Gastroesophageal sphincter (tissue), 4 donors: Measurements from ENCODE around the gene ZBTB22. TPM values are rescaled to one million over a fixed set of nuclear protein-coding genes. Genes with fewer than 3 reads are reported as not detected.

Experiments used
- ATAC-seq: fragments of 150-250 bp; one replicate; pipeline ENCODE4 v1.9.1; 2016; ENCODE audit warnings: mild to moderate bottlenecking, moderate library complexity
- H3K27ac ChIP-seq, 4 donors: fragments of 200-600 bp; sonication (generic) in 3 of 4; 1 replicate in 3 of 4; 2 replicates in 1 of 4; pipeline ENCODE4 v1.5.1; 2016 to 2019
- H3K27me3 ChIP-seq: fragments of 200-600 bp; sonication (generic); one replicate; pipeline ENCODE4 v1.5.1; 2019
- H3K36me3 ChIP-seq, 2 donors: fragments of 200-600 bp; sonication (generic); one replicate each; pipeline ENCODE4 v1.5.1; 2019; ENCODE audit warnings: control low read depth in 1 of 2
- H3K4me1 ChIP-seq, 3 donors: fragments of 200-600 bp; sonication (generic); 1 replicate in 2 of 3; 2 replicates in 1 of 3; pipeline ENCODE4 v1.5.1; 2016 to 2019; ENCODE audit warnings: control low read depth in 2 of 3
- H3K4me3 ChIP-seq, 2 donors: fragments of 200-600 bp; sonication (generic); one replicate each; pipeline ENCODE4 v1.5.1; 2019; ENCODE audit warnings: mild to moderate bottlenecking in 1 of 2, moderate library complexity in 1 of 2
- H3K9me3 ChIP-seq, 3 donors: fragments of 200-600 bp; sonication (generic); one replicate each; pipeline ENCODE4 v1.5.1; 2017 to 2019; ENCODE audit warnings: control low read depth in 2 of 3
- CTCF ChIP-seq, 4 experiments: fragments of 200-600 bp in 2 of 4; fragments of 450-650 bp in 2 of 4; sonication (generic) in 1 of 4; IDR thresholded peaks; one replicate each; pipeline ENCODE4 v1.5.1; 2017 to 2019; ENCODE audit warnings: antibody characterized with exemption in 4 of 4, mild to moderate bottlenecking in 2 of 4, moderate library complexity in 2 of 4
- EP300 ChIP-seq: sonication (generic); formaldehyde crosslinking; IDR thresholded peaks from one replicate; pipeline ENCODE4 v1.6.1; 2017; ENCODE audit warnings: antibody characterized with exemption, mild to moderate bottlenecking
- POLR2A ChIP-seq, 2 donors: fragments of 450-650 bp; IDR thresholded peaks; one replicate each; pipeline ENCODE4 v1.6.1; 2017; ENCODE audit warnings: antibody characterized with exemption in 2 of 2, mild to moderate bottlenecking in 2 of 2, moderate library complexity in 1 of 2
- POLR2AphosphoS5 ChIP-seq: sonication (generic); formaldehyde crosslinking; IDR thresholded peaks from one replicate; pipeline ENCODE4 v1.6.1; 2017; ENCODE audit warnings: antibody characterized with exemption
- WGBS, 2 donors: methylation state at CpG; one replicate each; pipeline ENCODE4 v1.1.5; 2018; ENCODE audit warnings: low coverage in 1 of 2; 5-methylcytosine and 5-hydroxymethylcytosine counted together
- total RNA-seq, 4 donors: library from RNA; depleted of rRNA; stranded (reverse); fragments of >200 nt; gene quantifications; one replicate each; pipeline ENCODE4 v1.1.0, GENCODE V29; 2016

The ZBTB22 gene
- total RNA-seq, 4 donors from 2014 or later: 19.3 to 20.9 (median 20.1) TPM

- no peaks in the 10 kb centered on the region for H3K27me3 ChIP-seq
- H3K27ac ChIP-seq: peak overlapping the region in 2 of 4 donors; percentile 12 to 17
- H3K36me3 ChIP-seq: peaks cover 0 to 80% of the 10 kb centered on the region in 2 donors
- no peaks in the 10 kb centered on the region for H3K9me3 ChIP-seq
- no peak overlapping the region for H3K4me3 ChIP-seq
- WGBS, 2 donors: no CpG with 5 or more reads among the region's 6 CpGs
- peaks cover 0 to 41% (median 20%) of the 10 kb centered on the region in 3 donors for H3K4me1 ChIP-seq
- TF ChIP-seq POLR2A (IDR thresholded peaks at IDR 0.05) (no peak), CTCF (IDR thresholded peaks at IDR 0.05) (no peak), EP300 (no peak), POLR2AphosphoS5 (no peak)
- no peak for ATAC-seq
Measured at GRCh38 chr6:33280539-33280938, 37.0 kb downstream of the ZBTB22 start.

- peak overlapping the region in 2 of 4 donors; percentile 12 to 17 for H3K27ac ChIP-seq
- no peak overlapping the region for H3K4me3 ChIP-seq
- H3K36me3 ChIP-seq: peaks cover 0 to 80% of the 10 kb centered on the region in 2 donors
- H3K9me3 ChIP-seq: no peaks in the 10 kb centered on the region
- TF ChIP-seq CTCF (IDR thresholded peaks at IDR 0.05): peak in 3 of 4 experiments; percentile 38 to 50 (median 40)
- no peak for TF ChIP-seq POLR2AphosphoS5
- H3K4me1 ChIP-seq: peaks cover 0 to 46% (median 20%) of the 10 kb centered on the region in 3 donors
- no CpG with 5 or more reads among the region's 5 CpGs for WGBS, 2 donors
- no peak for ATAC-seq
- no peaks in the 10 kb centered on the region for H3K27me3 ChIP-seq
Measured at GRCh38 chr6:33279971-33280511, 37.5 kb downstream of the ZBTB22 start.

GRCh38 chr6:33279257-33279695 is 38.3 kb downstream of the ZBTB22 start:
- ATAC-seq: no peak
- Histone ChIP-seq H3K9me3 (no peaks in the 10 kb centered on the region), H3K4me1 (peaks cover 0 to 54% (median 23%) of the 10 kb centered on the region in 3 donors), H3K27ac (peak overlapping the region in 1 of 4 donors; percentile 89), H3K4me3 (no peak overlapping the region), H3K36me3 (peaks cover 0 to 80% of the 10 kb centered on the region in 2 donors), H3K27me3 (no peaks in the 10 kb centered on the region)
- 66% methylated on average over 3 of the region's 13 CpGs; no CpG with 5 or more reads in 1 of the 2 donors for WGBS, 2 donors
- no peak for TF ChIP-seq EP300
- TF ChIP-seq POLR2AphosphoS5: no peak
- no peak for TF ChIP-seq CTCF (IDR thresholded peaks at IDR 0.05)
- TF ChIP-seq POLR2A (IDR thresholded peaks at IDR 0.05): no peak

GRCh38 chr6:33278810-33279209 is 38.7 kb downstream of the ZBTB22 start:
- Histone ChIP-seq H3K27me3 (no peaks in the 10 kb centered on the region), H3K36me3 (peaks cover 0 to 80% of the 10 kb centered on the region in 2 donors), H3K4me3 (no peak overlapping the region), H3K27ac (peak overlapping the region in 2 of 4 donors; percentile 89 to 93), H3K4me1 (peaks cover 0 to 59% (median 27%) of the 10 kb centered on the region in 3 donors), H3K9me3 (no peaks in the 10 kb centered on the region)
- TF ChIP-seq POLR2A (IDR thresholded peaks at IDR 0.05) (no peak), CTCF (IDR thresholded peaks at IDR 0.05) (no peak), EP300 (no peak), POLR2AphosphoS5 (no peak)
- WGBS, 2 donors: 38 to 88% methylated on average over 1 to 2 of the region's 3 CpGs
- ATAC-seq: no peak

- H3K4me1 ChIP-seq: peaks cover 0 to 63% (median 29%) of the 10 kb centered on the region in 3 donors
- H3K4me3 ChIP-seq: no peak overlapping the region
- TF ChIP-seq POLR2A (IDR thresholded peaks at IDR 0.05): no peak
- TF ChIP-seq POLR2AphosphoS5: no peak
- no peak for TF ChIP-seq EP300
- TF ChIP-seq CTCF (IDR thresholded peaks at IDR 0.05): no peak
- 40 to 72% methylated on average over 1 to 5 of the region's 9 CpGs for WGBS, 2 donors
- H3K27me3 ChIP-seq: no peaks in the 10 kb centered on the region
- peaks cover 0 to 80% of the 10 kb centered on the region in 2 donors for H3K36me3 ChIP-seq
- H3K27ac ChIP-seq: peak overlapping the region in 3 of 4 donors; percentile 89 to 96 (median 93)
- ATAC-seq: no peak
- H3K9me3 ChIP-seq: no peaks in the 10 kb centered on the region
Measured at GRCh38 chr6:33278392-33278741, 39.2 kb downstream of the ZBTB22 start.
